HG02938 (cell line): ENCODE data around the gene SHMT1.
"Not testable (repeated sequence)": the region's sequence is repeated elsewhere in the genome, so short reads cannot be mapped to it uniquely, and the experiment has no call there.

Source experiments
- ATAC-seq: cut with Tn5 transposase; IDR thresholded peaks from one replicate; pipeline ENCODE4 v1.9.1; 2021; ENCODE audit warnings: mild to moderate bottlenecking, moderate library complexity; ENCODE audit not compliant: unreplicated experiment

Gene SHMT1

DNA sequence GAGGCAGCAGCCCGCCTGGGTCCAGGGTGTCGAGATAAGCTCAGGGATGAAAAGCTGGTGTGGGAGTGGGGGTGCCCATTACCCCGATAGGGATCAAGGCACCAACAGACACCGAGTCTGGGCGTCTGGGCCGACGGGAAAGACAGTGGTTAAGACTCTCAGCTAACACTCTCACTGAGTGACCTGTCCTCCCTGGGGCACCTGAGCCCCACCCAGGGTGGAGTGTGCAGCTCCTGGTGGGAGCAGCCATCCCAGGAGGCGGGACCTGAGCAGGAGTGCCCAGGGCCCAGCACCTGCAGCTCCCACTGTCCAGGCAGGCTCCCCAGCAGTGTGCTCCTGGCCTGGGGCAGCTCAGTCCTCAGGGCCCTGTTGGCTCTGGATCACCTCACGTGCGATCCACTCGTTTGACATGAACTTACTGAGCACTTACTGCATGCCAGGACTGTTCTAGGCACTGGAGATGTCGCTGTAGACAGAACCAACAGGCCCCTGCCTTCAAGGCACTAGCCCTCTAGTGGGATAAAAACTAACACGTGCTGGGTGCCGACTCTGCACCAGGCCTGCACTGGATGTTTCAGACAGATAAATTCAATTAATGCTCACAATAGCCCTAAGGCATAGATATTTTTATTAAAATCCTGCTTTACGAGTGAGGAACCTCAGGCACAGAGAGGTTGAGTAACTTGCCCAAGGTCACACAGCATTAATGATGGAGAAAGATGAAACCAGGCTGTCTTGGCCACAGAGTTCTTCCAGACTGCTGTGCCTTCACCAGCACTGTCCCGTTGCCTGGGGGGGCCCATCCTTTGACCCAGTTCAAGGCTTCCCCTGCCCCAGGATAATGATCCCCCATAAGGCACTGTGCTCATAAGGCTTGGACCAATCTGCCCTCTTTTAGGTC, 16.1 kb upstream of the SHMT1 start:
- no peak for ATAC-seq

DNA sequence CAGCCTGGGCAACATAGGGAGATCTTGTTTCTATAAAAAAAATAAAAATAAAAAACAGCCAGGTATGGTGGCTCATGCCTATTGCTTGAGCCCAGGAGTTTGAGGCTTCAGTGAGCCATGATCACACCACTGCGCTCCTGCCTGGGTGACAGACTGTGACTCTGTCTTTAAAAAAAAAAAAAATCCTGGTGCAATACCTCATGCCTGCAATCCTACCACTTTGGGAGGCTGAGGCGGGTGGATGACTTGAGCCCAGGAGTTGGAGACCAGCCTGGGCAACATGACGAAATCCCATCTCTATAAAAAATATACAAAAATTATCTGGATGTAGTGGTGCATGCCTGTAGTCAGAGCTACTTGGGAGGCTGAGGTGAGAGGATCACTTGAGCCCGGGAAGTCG, 15.3 kb upstream of the SHMT1 start:
- ATAC-seq = not testable (repeated sequence)

DNA sequence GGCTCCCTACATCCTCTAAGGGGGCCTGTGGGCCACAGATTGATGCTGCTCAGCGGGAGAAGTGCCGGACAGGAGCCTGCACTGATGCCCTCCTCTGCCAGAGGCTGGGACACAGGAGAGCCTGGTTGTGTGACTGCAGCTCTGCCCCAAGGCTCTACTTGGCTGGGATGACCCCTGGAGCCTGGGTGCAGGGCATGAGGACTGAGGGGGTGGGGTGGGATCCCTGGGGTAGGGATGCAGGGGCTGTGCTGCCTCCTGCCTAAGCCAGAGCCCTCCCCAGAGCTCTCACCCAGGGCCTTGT, 14.8 kb upstream of the SHMT1 start:
- ATAC-seq = no peak

DNA sequence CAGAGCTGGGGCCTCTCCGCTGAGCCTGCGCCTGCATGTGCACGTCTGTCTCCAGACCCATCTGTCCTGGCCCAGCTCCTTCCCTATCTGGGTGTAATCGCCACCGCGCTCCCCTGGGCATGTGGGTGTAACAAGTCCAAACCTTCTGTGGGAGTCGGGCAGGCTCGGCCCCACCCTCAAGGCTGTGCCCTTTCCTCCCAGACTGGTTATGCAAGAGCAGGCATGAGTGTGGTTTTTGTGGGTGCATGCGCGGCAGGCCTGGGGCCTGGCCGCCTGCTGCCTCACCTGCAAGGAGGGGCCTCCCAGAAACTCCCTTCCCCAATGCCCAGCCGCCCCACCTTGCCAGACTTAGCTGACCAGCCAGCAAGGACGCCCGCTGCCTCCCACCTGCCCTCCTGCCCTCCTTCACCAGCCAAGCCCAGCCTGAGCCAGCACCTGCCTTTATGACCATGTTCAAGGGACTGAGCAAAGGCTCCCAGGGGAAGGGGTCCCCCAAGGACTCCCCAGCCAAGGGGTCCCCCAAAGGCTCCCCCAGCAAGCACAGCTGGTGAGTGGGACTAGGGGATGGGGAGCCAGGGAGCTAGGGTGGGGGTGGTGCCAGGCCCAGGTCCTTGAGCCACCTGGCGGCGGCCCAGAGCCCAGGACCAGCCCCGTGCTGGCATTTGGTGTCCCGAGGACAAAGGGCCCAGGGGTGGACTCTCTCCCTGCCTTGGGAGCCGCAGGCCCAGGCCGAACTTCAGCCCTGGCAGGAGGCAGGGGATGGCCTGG, 14.3 kb upstream of the SHMT1 start, which contains the start of gene EVPLL:
Gene EVPLL, plus strand, starts transcription at position 342 of the 768 bp plus-strand sequence. CDS start 3,160 bp downstream, outside the sequence.
- no peak for ATAC-seq

DNA sequence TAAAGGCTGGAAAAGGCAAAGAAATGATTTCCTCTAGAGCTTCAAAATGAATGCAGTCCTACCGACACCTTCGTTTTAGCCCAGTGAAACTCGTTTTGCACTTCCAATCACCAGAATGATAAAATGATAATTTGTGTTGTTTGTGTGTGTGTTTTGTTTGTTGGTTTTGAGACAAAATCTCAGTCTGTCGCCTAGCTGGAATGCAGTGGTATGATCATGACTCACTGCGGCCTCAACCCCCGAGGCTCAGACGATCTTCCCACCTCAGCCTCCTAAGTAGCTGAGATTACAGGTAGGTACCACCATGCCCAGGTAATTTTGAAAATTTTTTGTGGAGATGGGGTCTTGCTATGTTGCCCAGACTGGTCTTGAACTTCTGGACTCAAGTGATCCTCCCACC, 10.9 kb upstream of the SHMT1 start:
- no peak for ATAC-seq

DNA sequence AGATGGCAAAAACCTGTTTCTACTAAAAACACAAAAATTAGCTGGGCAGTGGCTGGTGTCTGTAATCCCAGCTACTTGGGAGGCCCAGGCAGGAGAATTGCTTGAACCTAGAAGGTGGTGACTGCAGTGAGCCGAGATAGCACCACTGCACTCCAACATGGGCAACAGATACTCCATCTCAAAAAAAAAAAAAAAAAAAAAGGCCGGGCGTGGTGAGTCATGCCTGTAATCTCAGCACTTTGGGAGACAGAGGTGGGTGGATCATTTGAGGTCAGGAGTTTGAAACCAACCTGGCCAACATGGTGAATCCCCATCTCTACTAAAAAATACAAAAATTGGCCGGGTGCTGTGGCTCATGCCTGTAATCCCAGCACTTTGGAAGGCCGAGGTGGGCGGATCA, 9.8 kb upstream of the SHMT1 start:
- not testable (repeated sequence) for ATAC-seq

DNA sequence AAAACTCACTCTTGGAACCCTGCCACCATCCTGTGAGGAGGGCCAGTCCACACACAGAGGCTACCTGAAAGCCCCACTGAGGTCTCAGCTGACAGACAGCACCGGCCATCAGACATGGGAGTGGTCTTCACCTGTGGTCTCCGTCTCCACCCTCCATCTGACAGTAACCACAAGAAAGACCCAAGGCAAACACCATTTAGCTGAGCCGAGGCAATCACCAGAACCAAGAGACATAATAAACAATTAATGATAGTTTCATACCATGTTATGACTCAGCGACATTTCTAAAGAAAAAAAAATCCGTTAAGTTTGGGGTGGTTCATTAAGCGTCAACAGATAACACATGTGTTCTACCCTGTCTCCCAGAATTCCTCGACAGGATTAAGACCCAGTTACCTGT, 8.1 kb upstream of the SHMT1 start:
- no peak for ATAC-seq

DNA sequence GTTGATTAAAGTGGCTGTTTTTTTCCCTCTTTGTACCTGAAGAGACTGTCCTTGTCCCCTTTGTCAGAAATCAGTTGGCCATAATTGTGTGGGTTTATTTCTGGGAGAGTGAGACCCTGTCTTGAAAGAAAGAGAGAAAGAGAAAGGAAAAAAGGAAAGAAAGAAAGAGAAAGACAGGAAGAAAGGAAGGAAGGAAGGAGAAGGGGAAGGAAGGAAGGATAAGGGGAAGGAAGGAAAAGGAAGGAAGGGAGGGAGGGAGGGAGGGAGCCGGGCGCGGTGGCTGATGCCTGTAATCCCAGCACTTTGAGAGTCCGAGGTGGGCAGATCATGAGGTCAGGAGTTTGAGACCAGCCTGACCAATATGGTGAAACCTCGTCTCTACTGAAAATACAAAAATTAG, 7.4 kb upstream of the SHMT1 start:
- no peak for ATAC-seq

DNA sequence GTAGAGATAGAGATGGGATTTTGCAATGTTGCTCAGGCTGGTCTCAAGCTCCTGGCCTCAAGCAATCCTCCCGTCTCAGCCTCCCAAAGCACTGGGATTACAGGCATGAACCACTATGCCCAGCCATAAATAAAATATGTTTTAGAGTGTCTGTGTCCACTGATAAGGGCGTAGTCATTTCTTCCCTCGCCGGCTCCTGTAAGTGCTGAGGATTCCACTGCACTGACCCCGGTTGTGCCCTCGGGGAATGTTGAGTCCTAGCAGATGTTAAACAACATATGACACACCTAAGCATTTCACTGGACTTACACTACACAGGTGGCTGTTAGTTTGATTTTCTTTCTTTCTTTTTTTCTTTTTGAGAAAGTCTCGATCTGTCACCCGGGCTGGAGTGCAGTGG, 5.6 kb upstream of the SHMT1 start:
- no peak for ATAC-seq

DNA sequence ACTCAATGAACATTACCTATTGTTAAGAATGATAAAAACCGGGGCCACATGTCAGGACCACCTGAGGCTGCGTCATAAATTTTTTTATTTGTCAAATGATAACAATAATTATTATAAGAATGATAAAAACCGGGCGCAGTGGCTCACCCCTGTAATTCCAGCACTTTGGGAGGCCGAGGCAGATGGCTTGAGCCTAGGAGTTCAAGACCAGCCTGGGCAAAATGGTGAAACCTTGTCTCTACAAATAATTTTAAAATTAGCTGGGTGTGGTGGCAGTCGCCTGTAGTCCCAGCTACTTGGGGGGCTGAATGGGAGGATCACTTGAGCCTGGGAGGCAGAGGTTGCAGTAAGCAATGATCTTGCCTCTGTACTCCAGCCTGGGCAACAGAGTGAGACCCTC, 816 bp upstream of the SHMT1 start:
- ATAC-seq = no peak

DNA sequence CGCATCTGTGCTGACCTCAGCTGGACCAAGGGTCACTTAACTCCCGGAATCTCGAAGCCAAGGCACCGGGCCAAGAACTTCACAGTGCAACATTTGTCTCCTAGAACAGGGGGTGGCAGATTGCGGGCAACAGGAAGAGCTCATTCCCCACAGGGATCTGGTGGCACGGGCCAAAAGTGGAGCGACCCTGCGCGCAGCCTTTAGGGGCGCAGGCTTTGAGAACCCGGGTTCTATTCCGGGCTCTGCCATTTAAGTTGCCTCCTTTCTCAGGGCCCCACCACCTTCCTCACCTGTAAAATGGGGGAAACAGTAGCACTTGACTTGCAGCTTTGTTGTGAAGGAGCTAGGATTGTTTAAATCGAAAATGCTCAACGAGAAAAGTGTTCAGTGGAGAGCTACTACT, 651 bp downstream of the SHMT1 start:
- ATAC-seq = no peak

DNA sequence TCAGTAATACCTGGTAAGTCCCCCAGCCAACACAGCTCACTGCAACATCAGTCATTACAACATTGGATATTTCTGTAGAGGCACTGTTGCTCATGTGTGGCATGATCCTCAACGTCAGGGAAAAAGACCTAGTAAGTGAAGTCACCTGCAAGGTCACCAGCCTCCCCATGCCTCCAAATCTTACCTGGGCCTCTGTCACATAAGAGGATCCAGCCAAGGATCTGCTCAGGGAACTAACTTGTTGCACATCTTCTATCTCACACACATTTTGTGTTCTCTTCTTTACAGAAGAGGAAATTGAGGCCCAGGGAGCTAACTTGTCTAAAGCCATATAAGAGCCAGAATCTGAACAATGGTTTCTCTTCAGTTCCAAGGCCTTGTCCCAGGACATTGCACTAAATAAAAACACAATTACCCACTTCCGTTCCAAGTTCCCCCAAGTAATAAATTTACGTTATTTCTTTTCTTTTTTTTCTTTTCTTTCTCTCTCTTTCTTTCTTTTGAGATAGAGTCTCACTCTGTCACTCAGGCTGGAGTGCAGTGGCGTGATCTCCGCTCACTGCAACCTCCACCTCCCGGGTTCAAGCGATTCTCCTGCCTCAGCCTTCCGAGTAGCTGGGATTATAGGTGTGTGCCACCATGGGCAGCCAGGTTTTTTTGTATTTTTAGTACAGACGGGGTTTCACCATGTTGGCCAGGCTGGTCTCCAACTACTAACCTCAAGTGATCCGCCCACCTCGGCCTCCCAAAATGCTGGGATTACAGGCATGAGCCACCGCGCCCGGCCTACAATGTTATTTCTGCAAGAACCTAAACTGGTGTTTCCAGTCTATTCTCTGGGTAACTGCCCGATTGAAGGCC, 1.3 kb downstream of the SHMT1 start:
- ATAC-seq = no peak

DNA sequence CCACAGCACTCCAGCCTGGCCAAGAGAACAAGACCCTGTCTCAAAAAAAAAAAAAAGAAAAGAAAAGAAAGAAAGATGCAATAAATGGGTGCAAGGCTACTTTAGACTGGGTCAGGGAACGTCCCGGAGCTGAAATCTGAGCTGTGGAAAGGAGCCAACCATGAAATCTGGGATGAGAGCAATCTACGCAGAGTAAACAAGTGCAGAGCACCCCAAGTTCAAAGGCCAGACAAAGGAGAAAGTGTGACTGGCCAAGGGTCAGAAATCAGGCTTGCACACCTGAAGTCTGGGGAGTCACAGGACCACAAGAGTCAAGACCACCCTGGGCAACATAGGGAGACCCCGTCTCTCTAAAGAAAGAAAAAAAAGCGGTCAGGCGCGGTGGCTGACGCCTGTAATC, 2.8 kb downstream of the SHMT1 start:
- no peak for ATAC-seq

DNA sequence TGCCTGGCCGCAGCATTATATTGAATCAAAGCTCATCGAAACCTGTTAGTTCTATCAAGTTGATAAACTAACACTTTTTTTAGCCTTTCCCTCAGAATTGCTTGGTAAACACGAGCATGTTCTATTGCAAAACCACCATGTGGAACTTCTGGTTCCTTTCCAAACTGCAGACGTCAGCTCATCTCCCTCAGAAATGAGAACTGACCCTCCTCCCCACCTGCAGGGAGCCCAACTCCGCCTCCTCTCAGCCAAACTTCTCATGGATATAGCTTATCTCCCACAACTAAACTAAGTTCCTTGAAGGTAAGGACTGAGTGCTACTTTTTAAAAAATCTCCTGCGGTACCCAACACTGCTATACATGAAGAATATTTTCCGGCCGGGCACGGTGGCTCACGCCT, 6.7 kb downstream of the SHMT1 start:
- ATAC-seq = no peak

DNA sequence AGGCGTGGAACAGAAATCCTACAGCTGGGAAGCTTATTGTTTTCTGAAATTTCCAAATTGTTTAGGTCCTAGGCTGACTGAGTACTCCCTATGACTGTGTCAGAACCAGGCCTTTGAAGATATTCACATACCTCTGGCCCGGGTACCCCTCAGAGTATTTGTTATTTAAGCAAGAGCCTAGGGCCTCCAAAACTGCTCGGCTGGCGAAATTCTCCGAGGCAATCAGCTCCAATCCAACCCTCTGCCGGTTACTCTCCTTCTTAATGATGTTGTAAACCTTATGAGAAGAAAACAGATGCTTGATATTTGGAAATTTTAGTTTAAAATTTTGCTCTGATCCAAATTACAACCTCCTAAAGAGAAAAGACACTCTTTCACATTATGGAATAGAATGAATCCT, 9.8 kb downstream of the SHMT1 start:
- ATAC-seq = no peak

DNA sequence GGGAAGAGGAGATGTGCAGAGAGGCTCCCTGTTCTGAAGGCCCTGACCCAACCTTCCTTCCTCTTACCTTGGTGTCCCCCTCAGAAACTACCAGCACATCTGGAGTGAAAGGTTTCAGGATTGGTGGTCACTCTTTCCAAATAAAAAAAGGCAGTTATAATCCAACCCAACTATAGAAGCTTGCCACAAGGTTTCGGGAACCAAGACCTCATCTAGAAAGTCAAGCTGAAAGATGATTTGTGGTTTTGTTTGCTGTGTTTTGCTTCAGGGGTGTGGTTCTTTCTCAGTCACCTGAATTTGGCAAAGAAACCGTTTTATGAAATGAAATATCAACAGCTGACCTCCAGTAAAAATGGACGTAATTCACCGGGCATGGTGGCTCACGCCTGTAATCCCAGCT, 19.3 kb downstream of the SHMT1 start:
- no peak for ATAC-seq

DNA sequence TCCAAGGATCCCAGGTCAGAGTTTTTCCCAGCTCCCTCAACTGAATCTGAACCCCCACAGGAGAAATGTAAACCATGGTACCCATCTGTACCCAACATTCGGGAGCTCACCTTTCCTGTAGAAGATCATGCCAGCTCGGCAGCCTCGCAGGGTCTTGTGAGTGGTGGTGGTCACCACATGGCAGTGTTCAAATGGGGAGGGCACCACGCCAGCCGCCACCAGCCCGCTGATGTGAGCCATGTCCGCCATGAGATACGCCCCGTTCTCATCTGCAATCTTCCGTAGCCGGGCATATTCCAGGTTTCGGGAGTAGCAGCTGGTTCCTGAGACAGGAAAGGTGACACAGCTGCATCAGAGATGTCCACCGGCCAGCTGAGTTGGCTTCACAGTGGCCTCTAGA, 23.4 kb downstream of the SHMT1 start:
- ATAC-seq = no peak

DNA sequence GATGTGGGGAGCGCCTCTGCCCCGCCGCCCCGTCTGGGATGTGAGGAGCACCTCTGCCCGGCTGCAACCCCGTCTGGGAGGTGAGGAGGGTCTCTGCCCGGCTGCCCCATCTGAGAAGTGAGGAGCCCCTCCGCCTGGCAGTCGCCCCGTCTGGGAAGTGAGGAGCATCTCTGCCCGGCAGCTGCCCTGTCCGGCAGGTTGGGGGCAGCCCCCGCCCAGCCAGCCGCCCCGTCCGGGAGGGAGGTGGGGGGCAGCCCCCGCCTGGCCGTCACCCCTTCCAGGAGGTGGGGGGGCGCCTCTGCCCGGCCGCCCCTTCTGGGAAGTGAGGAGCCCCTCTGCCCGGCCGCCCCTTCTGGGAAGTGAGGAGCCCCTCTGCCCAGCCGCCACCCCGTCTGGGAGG, 25.2 kb downstream of the SHMT1 start:
- ATAC-seq = not testable (repeated sequence)

DNA sequence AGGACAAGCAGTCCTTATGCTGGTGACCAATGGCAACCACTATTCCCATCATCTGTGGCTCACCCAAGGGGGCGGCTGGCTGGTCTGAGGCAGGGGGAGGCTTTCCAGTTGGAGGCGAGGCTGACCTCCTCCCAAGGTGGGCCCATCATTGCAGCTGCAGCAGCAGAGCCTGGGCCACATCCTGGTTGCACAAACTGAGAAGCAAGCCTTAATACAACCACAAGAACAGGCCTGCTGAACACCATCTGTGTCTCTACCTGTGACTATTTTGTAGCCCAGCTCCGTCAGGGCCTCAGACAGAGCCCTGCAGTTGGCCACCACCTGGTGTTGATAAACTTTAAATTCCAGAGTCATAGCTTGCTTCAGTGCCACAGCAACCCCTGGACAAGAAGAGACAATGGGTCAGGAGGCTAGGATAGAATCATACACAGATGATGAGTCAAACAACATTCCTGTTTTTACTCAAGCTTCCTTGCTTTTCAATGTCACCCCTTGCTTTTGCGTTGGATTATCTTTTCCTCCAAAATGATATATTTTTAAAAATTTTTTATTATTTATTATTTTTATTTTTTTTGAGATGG, 30.4 kb downstream of the SHMT1 start:
- no peak for ATAC-seq

DNA sequence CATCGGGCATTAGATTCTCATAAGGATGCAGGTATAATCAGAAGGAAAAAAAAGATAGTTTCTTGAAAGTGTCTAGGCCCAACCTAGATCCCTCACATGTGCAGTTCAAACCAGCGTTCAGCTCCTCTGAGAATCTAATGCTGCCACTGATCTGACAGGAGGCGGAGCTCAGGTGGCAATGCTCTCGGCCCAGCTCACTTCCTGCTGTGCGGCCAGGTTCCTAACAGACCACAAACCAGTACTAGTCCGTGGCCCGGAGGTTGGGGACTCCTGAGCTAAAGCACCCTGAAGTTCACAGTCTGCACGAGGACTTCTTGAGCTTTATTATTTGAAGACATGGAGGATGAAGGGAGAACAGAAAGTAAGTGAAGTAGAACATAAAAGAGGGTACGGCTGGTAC, 31.5 kb downstream of the SHMT1 start:
- no peak for ATAC-seq

DNA sequence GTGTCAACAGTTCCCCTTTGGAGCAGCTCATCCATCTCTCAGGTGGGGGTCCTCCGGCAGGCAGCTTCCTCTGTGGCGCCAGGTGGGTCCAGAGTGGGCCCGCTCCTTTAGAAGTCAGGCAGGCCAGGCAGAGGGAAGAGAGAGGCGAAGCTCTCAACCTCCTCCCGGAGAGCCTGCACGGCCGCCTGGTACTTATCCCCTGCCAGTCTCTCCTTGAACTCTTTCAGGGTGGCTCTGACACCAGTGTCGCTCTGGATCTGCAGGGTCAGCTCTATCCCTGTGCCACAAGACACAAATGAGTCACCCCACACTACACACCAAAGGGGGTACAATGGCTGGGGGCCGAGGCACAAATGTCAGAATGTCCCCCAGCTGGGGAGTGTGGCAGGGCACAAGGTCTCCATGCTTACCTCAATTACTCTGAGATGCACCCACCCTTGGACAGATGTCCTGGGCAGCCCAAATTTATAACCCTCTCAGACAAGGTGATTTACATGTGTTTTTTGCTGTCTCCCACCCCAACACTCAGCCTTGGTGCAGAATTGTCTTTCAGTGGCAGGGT, 34.6 kb downstream of the SHMT1 start:
- no peak for ATAC-seq
